DMS 273 treated with DMSO at 0.1 percent for 48 hours (cell line): ENCODE data around the gene FUT8.

ENCODE experiments used
- DNase-seq: peaks from one replicate; lab custom pipeline; 2025; lab: John Stamatoyannopoulos, UW

FUT8 gene

GRCh38 chr14:65774041-65774440 is 361.5 kb downstream of the FUT8 start:
- DNase-seq = no peak

- no peak for DNase-seq
These were observed 363.8 kb downstream of the FUT8 start for GRCh38 chr14:65776193-65776852.

- DNase-seq = peak; percentile 12
These were observed 368.0 kb downstream of the FUT8 start for GRCh38 chr14:65780566-65780965.

GRCh38 chr14:65783101-65783500 is 370.6 kb downstream of the FUT8 start:
- no peak for DNase-seq

GRCh38 chr14:65783576-65783975 is 371.0 kb downstream of the FUT8 start:
- no peak for DNase-seq

GRCh38 chr14:65784574-65784973 is 372.0 kb downstream of the FUT8 start:
- no peak for DNase-seq

GRCh38 chr14:65787461-65787860 is 374.9 kb downstream of the FUT8 start:
- DNase-seq = no peak

- DNase-seq = no peak
These were observed 376.3 kb downstream of the FUT8 start for GRCh38 chr14:65788876-65789275.

- peak; percentile 57 for DNase-seq
These were observed 376.8 kb downstream of the FUT8 start for GRCh38 chr14:65789363-65789762.

- DNase-seq = peak; percentile 12
These were observed 377.8 kb downstream of the FUT8 start for GRCh38 chr14:65790172-65790815.

GRCh38 chr14:65791191-65791981 is 378.9 kb downstream of the FUT8 start:
- DNase-seq = no peak

GRCh38 chr14:65792208-65792905 is 379.8 kb downstream of the FUT8 start:
- DNase-seq = no peak
